GM06990 (cell line): Measurements from ENCODE around the gene TYW3.

Source experiments
- DNase-seq: peaks from one replicate; pipeline ENCODE4 v3.0.0-alpha.2; 2011; ENCODE audit not compliant: insufficient read length; ENCODE audit errors: extremely low read depth
- H3K27me3 ChIP-seq: replicated peaks from 2 replicates; pipeline ENCODE4 v1.6.0; 2011; ENCODE audit warnings: low read length; ENCODE audit not compliant: control insufficient read depth, insufficient read depth
- H3K36me3 ChIP-seq: 2 replicates; pipeline ENCODE4 v1.5.1; 2011; ENCODE audit warnings: low read length; ENCODE audit not compliant: control insufficient read depth, insufficient read depth
- H3K4me3 ChIP-seq: replicated peaks from 2 replicates; pipeline ENCODE4 v1.5.1; 2011; ENCODE audit warnings: low read depth, mild to moderate bottlenecking, control low read depth, low read length
- TF ChIP-seq, protein P1 (sequence below): IDR thresholded peaks from 2 replicates; pipeline ENCODE4 v1.5.1; 2011; ENCODE audit warnings: low read length, control low read depth, mild to moderate bottlenecking, inconsistent platforms; ENCODE audit not compliant: insufficient read depth, poor library complexity, severe bottlenecking

Gene TYW3

GRCh38 chr1:74703386-74704182 lies 29.4 kb upstream of the TYW3 start:
- peaks cover 2% of the 10 kb centered on the region for H3K36me3 ChIP-seq
- no peaks in the 10 kb centered on the region for H3K27me3 ChIP-seq
- DNase-seq = no peak
- TF ChIP-seq, protein P1, sequence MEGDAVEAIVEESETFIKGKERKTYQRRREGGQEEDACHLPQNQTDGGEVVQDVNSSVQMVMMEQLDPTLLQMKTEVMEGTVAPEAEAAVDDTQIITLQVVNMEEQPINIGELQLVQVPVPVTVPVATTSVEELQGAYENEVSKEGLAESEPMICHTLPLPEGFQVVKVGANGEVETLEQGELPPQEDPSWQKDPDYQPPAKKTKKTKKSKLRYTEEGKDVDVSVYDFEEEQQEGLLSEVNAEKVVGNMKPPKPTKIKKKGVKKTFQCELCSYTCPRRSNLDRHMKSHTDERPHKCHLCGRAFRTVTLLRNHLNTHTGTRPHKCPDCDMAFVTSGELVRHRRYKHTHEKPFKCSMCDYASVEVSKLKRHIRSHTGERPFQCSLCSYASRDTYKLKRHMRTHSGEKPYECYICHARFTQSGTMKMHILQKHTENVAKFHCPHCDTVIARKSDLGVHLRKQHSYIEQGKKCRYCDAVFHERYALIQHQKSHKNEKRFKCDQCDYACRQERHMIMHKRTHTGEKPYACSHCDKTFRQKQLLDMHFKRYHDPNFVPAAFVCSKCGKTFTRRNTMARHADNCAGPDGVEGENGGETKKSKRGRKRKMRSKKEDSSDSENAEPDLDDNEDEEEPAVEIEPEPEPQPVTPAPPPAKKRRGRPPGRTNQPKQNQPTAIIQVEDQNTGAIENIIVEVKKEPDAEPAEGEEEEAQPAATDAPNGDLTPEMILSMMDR = no peak
- H3K4me3 ChIP-seq = no peak overlapping the region

GRCh38 chr1:74712881-74713280 lies 20.1 kb upstream of the TYW3 start:
- Histone ChIP-seq H3K4me3 (no peak overlapping the region), H3K36me3 (no peaks in the 10 kb centered on the region; the same call in none of the 2 replicates), H3K27me3 (no peaks in the 10 kb centered on the region)
- no peak for DNase-seq
- TF ChIP-seq, protein P1 = no peak

DNA sequence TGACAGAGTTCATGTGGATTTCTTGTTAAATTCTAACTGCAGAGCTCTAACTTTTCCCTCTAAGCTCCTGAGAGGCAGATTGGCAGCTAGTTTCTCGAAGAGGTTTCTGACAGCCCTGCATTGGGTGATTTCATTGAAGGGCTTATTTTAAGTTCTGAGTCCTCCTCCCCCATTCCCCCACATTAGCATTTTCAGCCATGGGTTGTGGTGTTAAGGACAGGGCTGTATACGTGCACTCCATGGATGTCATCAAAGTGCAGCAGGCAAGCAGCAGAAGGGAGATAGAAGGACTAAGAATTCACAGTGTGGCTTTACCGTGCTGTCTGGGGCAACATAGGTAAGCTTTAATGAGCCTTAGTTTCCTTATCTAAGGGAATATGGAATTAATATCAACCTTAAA lies 19.1 kb upstream of the TYW3 start:
- Histone ChIP-seq H3K36me3 (no peaks in the 10 kb centered on the region; the same call in none of the 2 replicates), H3K4me3 (no peak overlapping the region), H3K27me3 (no peaks in the 10 kb centered on the region)
- TF ChIP-seq, protein P1 = no peak
- no peak for DNase-seq

GRCh38 chr1:74714429-74715235 lies 18.3 kb upstream of the TYW3 start:
- H3K27me3 ChIP-seq = no peaks in the 10 kb centered on the region
- H3K4me3 ChIP-seq = no peak overlapping the region
- no peaks in the 10 kb centered on the region; the same call in none of the 2 replicates for H3K36me3 ChIP-seq
- DNase-seq = no peak
- TF ChIP-seq, protein P1 = no peak

DNA sequence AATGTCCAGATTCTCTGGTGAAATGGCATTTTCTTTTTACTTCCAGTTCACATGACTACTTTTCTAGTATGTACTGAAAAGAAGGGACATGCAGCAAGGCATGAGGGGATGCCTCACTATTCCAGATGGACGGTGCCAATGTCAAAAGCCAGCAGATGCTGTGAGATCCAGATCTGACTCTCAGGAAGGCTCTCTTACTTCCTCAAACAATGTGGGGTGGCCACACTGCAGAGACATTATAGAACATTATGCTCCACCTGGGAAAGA lies 17.8 kb upstream of the TYW3 start:
- no peak overlapping the region for H3K4me3 ChIP-seq
- no peaks in the 10 kb centered on the region; the same call in none of the 2 replicates for H3K36me3 ChIP-seq
- no peaks in the 10 kb centered on the region for H3K27me3 ChIP-seq
- TF ChIP-seq, protein P1 = no peak
- DNase-seq = no peak
